Pancreas (tissue), 10 donors: ENCODE measurements around the gene TEX9. TPM values are rescaled to one million over a fixed set of nuclear protein-coding genes. Genes with fewer than 3 reads are reported as not detected.
"Not testable (repeated sequence)": the region's sequence is repeated elsewhere in the genome, so short reads cannot be mapped to it uniquely, and the experiment has no call there.

Experiments used
- ATAC-seq, 4 donors: fragments of 200-7000 bp; cut with Tn5 transposase; one replicate each; pipeline versions ENCODE4 v1.8.0 to v1.9.1; 2020; ENCODE audit warnings: mild to moderate bottlenecking in 4 of 4, moderate library complexity in 4 of 4
- DNase-seq, 6 donors: peaks; one replicate each; pipeline ENCODE4 v3.0.0-alpha.2; 2020
- FAIRE-seq: peaks from 2 replicates; lab custom pipeline; 2012; peaks lifted over from hg19 to GRCh38; lab: Jason Lieb, UNC
- H3K27ac ChIP-seq, 4 donors: fragments of 200-600 bp; sonication (generic); 1 replicate in 3 of 4; 2 replicates in 1 of 4; pipeline versions ENCODE4 v1.5.0 to v1.8.0; 2020
- H3K27me3 ChIP-seq, 4 donors: fragments of 200-600 bp; one replicate each; pipeline ENCODE4 v1.8.0; 2021
- H3K36me3 ChIP-seq, 3 donors: fragments of 200-600 bp; sonication (generic) in 1 of 3; one replicate each; pipeline versions ENCODE4 v1.5.0 to v1.8.0; 2020 to 2021
- H3K4me1 ChIP-seq, 3 donors: fragments of 200-600 bp; one replicate each; pipeline ENCODE4 v1.8.0; 2021
- H3K4me3 ChIP-seq, 4 donors: fragments of 200-600 bp; sonication (generic) in 2 of 4; one replicate each; pipeline versions ENCODE4 v1.5.0 to v1.8.0; 2020 to 2021
- H3K9me3 ChIP-seq, 4 donors: fragments of 200-600 bp; one replicate each; pipeline ENCODE4 v1.8.0; 2021
- WGBS, 2 donors: extraction: QIAGEN DNeasy Blood & Tissue Kit; methylation state at CpG; one replicate each; pipeline ENCODE4 v1.1.7; 2013; 5-methylcytosine and 5-hydroxymethylcytosine counted together
- intact Hi-C, 3 donors: fragments of 100-400 bp; cut with DNase I; formaldehyde crosslinking; loops; one replicate each; pipeline versions ENCODE4 v1.11.1 to v1.14.2; 2022
- polyA plus RNA-seq, 2 donors: library from polyadenylated mRNA; stranded (reverse); fragments of 200-250 nt; gene quantifications; one replicate each; pipeline ENCODE4 v1.2.3, GENCODE V29; 2013
- total RNA-seq, 6 donors: library from RNA; stranded (reverse); fragmentation: NEBNext Ultra II Directional in 4 of 6; extraction: Animal tissue kit (Norgen Biotek cat#: 25700) in 4 of 6; gene quantifications; one replicate each; pipeline versions ENCODE4 v1.2.1 to v1.2.4, GENCODE V29; 2021 to 2023
- TF ChIP-seq, protein P1 (sequence below), 4 donors: fragments of 200-600 bp; sonication (generic) in 3 of 4; IDR thresholded peaks; one replicate each; pipeline versions ENCODE4 v1.5.0 to v1.8.0; 2021; ENCODE audit warnings: antibody characterized with exemption in 4 of 4
- donor health status: healthy with polysubstance abuse.
- donor health status: DM: no; HTN: no; CAD: no; lungs with moderate emphysema.
- donor health status: DM: no; HTN: no; CAD: no.
- donor health status: control.
- donor health status: control.
- donor health status: Bipolar disorder and iron deficiency.
- donor health status: DM: yes; HTN: yes; CAD: no.
- donor health status: DM: no; HTN: no; CAD: no.
- donor health status: DM: no; HTN: no; CAD: no.
- donor health status: DM: yes; HTN: yes; CAD: no.

The TEX9 gene
- total and polyA plus RNA-seq, 8 donors = 1.6 to 9.3 (median 4.7) TPM

DNA sequence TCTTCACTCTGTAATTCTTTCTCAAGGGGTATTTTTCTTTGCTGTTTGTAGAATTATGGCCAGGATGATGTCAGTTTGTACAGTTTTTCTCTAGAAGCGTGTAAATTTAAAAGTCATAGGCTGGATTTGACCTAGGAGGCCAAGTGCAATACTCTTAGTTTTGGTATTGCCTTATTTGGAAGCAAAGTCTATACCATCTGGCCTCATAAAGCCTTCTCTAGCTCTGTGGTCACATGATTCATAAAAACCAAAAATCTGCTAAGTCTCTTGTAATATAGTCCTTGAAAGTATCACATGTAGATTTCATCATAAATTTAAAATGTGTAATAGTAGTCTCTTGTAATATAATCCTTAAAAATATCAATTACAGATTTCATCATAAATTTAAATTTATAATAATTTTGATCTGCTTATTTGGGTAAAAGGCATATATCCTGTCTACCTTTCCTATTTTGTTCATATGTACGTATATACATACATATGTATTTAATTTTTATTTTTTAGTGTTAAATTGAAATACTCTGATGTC, 25.6 kb downstream of the TEX9 start:
- TF ChIP-seq, protein P1, sequence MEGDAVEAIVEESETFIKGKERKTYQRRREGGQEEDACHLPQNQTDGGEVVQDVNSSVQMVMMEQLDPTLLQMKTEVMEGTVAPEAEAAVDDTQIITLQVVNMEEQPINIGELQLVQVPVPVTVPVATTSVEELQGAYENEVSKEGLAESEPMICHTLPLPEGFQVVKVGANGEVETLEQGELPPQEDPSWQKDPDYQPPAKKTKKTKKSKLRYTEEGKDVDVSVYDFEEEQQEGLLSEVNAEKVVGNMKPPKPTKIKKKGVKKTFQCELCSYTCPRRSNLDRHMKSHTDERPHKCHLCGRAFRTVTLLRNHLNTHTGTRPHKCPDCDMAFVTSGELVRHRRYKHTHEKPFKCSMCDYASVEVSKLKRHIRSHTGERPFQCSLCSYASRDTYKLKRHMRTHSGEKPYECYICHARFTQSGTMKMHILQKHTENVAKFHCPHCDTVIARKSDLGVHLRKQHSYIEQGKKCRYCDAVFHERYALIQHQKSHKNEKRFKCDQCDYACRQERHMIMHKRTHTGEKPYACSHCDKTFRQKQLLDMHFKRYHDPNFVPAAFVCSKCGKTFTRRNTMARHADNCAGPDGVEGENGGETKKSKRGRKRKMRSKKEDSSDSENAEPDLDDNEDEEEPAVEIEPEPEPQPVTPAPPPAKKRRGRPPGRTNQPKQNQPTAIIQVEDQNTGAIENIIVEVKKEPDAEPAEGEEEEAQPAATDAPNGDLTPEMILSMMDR (IDR thresholded peaks at IDR 0.05) = no peak
- intact Hi-C loops = no loop called here
- Histone ChIP-seq H3K27me3 (no peaks in the 10 kb centered on the region), H3K36me3 (no peaks in the 10 kb centered on the region), H3K4me1 (no peaks in the 10 kb centered on the region), H3K4me3 (no peak overlapping the region), H3K27ac (no peak overlapping the region), H3K9me3 (no peaks in the 10 kb centered on the region)
- WGBS, 2 donors = 90 to 95% methylated on average over 2 of the region's 2 CpGs
- no peak for FAIRE-seq
- DNase-seq = no peak
- no peak for ATAC-seq

DNA sequence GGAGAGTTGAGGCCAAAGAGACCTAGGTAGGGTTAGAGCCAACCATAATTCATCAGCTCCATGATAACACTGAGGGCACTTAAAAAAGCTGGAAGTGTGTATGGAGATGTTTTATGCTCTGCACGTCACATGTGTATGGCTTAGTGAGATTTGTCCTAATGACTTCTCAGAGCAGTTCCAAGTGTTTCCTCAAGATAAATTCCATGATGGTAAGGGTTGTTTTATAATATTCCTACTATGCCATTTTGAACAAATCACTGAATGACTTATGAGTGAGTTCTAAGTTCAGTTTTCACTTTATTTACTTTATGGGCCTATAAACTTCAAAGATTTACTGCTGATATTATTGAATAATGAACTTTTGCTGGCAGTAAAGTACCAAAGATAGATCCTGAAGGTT, 28.1 kb downstream of the TEX9 start:
- WGBS, 2 donors = 97 to 100% methylated on average over 1 of the region's 1 CpG
- H3K36me3 ChIP-seq = no peaks in the 10 kb centered on the region
- no peak overlapping the region for H3K27ac ChIP-seq
- no peaks in the 10 kb centered on the region for H3K9me3 ChIP-seq
- no peaks in the 10 kb centered on the region for H3K4me1 ChIP-seq
- no peaks in the 10 kb centered on the region for H3K27me3 ChIP-seq
- intact Hi-C loops = no loop called here
- TF ChIP-seq, protein P1 (IDR thresholded peaks at IDR 0.05) = no peak
- ATAC-seq (no peak), DNase-seq (no peak), FAIRE-seq (no peak)
- H3K4me3 ChIP-seq = no peak overlapping the region

DNA sequence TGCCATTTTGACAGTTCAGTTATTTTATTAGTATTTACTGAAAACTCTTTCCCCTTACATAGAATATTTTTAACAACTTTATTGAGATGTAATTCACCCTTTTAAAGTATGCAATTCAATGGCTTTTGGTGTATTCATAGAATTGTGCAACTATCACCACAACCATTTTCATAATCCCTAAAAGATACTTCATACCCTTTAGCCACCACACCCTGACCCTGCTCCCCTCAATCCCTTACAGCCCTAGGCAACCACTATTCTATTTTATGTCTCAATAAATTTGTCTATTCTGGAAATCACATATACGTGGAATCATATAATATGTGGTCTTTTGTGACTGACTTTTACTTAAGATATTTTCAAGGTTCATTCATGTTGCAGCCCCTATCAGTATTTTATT, 29.7 kb downstream of the TEX9 start:
- no peaks in the 10 kb centered on the region for H3K4me1 ChIP-seq
- no peaks in the 10 kb centered on the region for H3K27me3 ChIP-seq
- no peaks in the 10 kb centered on the region for H3K36me3 ChIP-seq
- no peak overlapping the region for H3K4me3 ChIP-seq
- H3K27ac ChIP-seq = no peak overlapping the region
- TF ChIP-seq, protein P1 (IDR thresholded peaks at IDR 0.05) = no peak
- no peak for FAIRE-seq
- H3K9me3 ChIP-seq = no peaks in the 10 kb centered on the region
- no peak for DNase-seq
- no peak for ATAC-seq
- intact Hi-C loops = no loop called here
- WGBS, 2 donors = 82 to 94% methylated on average over 1 of the region's 1 CpG

DNA sequence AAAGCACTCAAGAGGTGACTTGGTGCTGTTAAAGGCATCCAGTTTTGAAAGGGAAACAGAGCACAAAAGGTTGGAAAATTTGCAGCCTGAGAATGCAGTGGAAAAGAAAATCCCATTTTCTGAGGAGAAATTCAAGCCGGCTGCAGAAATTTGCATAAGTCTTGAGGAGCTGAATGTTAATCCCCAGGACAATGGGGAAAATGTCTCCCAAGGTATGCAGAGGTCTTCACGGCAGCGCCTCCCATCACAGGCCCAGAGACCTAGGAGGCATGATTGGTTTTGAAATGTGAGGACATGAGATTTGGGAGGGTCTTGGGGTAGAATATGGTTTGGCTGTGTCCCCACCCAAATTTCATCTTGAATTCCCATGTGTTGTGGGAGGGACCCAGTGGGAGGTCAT, 32.1 kb downstream of the TEX9 start:
- H3K4me1 ChIP-seq, H3K27ac ChIP-seq, intact Hi-C loops, H3K9me3 ChIP-seq, ATAC-seq, H3K36me3 ChIP-seq, FAIRE-seq, H3K27me3 ChIP-seq, DNase-seq, H3K4me3 ChIP-seq: not testable (repeated sequence)
- WGBS, 2 donors = 97 to 98% methylated on average over 3 of the region's 3 CpGs

DNA sequence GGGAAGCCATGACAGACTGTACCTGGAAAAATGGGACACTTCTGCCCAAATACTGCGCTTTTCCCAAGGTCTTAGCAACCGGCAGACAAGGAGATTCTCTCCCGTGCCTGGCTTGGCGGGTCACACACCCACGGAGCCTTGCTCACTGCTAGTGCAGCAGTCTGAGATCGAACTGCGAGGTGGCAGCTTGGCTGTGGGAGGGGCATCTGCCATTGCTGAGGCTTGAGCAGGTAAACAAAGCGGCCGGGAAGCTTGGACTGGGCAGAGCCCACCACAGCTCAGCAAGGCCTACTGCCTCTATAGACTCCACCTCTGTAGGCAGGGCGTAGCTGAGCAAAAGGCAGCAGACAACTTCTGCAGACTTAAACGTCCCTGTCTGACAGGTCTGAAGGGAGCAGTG, 34.0 kb downstream of the TEX9 start:
- H3K4me3 ChIP-seq, H3K27ac ChIP-seq, ATAC-seq, H3K9me3 ChIP-seq, H3K4me1 ChIP-seq, H3K27me3 ChIP-seq, H3K36me3 ChIP-seq, intact Hi-C loops, FAIRE-seq: not testable (repeated sequence)
- peak in 2 of 6 donors; percentile 7 to 34 for DNase-seq
- 95 to 96% methylated on average over 11 of the region's 11 CpGs for WGBS, 2 donors

DNA sequence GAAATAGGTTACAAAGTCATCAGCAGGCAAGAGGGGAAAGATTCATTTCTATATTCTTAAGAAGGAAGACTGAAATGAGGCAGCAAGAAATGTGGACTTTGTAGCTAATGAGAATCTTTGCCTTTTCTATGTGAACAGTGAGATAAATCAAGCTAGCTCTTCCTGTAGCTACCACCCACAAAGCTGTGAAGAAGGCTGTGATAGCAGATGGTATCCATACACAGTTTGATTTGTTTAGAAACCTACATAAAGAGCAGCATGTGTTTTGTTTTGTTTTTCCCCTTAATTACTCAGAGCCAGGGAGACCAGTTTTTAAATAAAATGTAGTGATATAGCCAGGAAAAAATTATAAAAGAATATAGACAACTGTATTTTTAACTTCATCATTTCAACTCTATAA, 45.5 kb downstream of the TEX9 start:
- no peaks in the 10 kb centered on the region for H3K4me1 ChIP-seq
- no peak overlapping the region for H3K4me3 ChIP-seq
- ATAC-seq (no peak), DNase-seq (no peak), FAIRE-seq (no peak)
- H3K36me3 ChIP-seq = no peaks in the 10 kb centered on the region
- H3K27ac ChIP-seq = no peak overlapping the region
- no peaks in the 10 kb centered on the region for H3K27me3 ChIP-seq
- intact Hi-C loops = no loop called here
- TF ChIP-seq, protein P1 (IDR thresholded peaks at IDR 0.05) = no peak
- no peaks in the 10 kb centered on the region for H3K9me3 ChIP-seq
